Measurements from ENCODE around the gene PPM1H.

The PPM1H gene

GRCh38 chr12:62694116-62694515, 240.8 kb downstream of the PPM1H start:
- DNase-seq (ENCODE audit: low spot score), result no peak
- TF ChIP-seq CTCF (IDR thresholded peaks at IDR 0.05; ENCODE audit: extremely low read depth, missing control alignments), result no peak

DNA sequence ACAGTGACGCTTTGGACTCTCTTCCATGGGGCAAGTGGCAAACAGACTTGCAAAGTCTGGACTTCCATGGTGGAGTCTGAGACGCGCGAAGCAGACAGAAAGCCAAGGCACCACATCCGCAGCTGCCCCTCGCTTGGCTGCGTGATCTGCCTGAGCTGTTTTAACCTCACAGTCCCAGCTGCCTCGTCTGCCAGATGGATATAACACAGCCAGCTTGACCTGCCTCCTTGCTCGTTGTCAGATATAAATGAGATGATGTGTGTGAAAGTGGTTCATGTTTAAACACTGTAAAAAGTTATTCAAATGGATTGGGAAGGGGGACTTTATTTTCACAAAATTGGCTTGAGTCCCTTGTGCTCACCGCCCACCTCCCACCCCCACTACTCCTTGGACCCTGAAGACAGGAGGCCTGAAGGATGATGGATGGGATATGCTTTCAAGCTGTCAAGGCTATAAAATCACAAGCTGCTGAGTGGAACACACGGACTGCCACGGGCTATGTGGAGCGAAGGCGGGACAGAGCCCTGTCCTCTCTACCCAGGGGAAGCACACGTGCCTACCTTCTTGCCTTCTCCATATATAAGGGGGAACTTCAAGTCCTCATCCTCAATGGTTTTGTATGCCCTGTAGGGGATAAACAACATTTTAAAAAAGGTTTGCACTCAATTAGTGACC, 241.4 kb downstream of the PPM1H start:
- DNase-seq (ENCODE audit: low spot score), result no peak

DNA sequence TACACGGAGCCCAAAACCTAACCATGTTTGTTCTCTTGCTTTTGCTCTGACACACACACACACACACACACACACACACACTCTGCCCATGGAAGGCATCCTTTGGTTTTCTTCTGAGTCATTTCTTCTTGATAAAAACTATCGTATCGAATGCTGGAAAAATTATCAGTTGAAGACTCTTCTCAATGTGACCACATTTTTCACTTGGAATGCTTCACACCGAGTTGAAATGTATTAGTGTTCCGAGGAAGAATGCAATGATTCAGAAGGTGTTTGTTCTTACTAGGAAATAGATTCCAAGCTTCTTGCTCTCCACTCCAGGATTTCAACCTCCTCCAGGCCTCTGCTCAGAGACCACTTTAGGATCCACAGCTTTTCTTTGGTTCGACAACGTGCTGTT, 242.1 kb downstream of the PPM1H start:
- no peak for TF ChIP-seq CTCF (IDR thresholded peaks at IDR 0.05; ENCODE audit: extremely low read depth, missing control alignments)
- no peak for DNase-seq (ENCODE audit: low spot score)

More for the DNA sequence above, 241.4 kb downstream of the PPM1H start:
- TF ChIP-seq CTCF (IDR thresholded peaks at IDR 0.05; ENCODE audit: extremely low read depth, missing control alignments), result no peak

- TF ChIP-seq CTCF (IDR thresholded peaks at IDR 0.05; ENCODE audit: extremely low read depth, missing control alignments), result no peak
- DNase-seq (ENCODE audit: low spot score), result no peak
These were observed 243.6 kb downstream of the PPM1H start for GRCh38 chr12:62691309-62691708.

- no peak for DNase-seq (ENCODE audit: low spot score)
- TF ChIP-seq CTCF (IDR thresholded peaks at IDR 0.05; ENCODE audit: extremely low read depth, missing control alignments), result no peak
These were observed 245.7 kb downstream of the PPM1H start for GRCh38 chr12:62689042-62689839.

GRCh38 chr12:62686938-62687337, 248.0 kb downstream of the PPM1H start:
- DNase-seq (ENCODE audit: low spot score), result no peak
- no peak for TF ChIP-seq CTCF (IDR thresholded peaks at IDR 0.05; ENCODE audit: extremely low read depth, missing control alignments)

DNA sequence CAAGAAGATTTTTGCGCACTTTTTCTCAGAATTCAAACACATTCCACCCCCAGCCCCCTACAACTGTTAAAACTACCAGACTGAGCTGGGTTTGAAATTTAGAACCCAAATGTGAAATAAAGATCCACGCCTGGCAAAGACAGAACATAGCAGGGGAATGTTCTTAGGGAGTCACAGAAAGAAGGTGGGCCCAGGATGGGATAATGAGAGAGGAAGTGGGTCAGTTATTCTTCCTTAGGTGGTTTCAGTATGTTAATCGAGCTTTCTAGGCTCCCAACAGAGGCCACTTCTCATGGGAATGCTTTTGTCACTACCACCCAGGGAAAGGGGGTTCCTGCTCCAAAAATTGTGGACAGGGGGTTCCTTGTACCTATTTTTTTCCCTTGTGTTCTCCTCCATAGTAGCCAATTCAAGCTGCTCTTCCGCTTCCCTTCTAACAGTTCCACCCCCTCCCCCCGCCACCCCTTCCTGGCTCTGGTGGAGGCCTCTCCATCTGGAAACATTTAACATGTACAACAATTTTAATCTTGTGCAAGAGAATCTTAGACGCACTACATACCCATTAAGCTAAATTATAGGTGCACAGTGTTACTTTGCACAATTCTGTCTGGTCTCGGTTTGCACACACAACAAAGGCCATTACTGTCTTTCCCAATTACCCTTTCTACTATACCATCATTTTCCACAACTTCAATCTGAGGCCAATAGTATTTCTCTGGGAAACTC, 250.2 kb downstream of the PPM1H start:
- no peak for DNase-seq (ENCODE audit: low spot score)
- no peak for TF ChIP-seq CTCF (IDR thresholded peaks at IDR 0.05; ENCODE audit: extremely low read depth, missing control alignments)

Data from GM20000 (cell line).